Activated CD8-positive, alpha-beta memory T cell treated with anti-CD3 and anti-CD28 coated beads, Interleukin-2, amount 50 U/mL, for 1 hour (primary cell): ENCODE measurements around the gene SH3PXD2A.
"Not testable (repeated sequence)": the region's sequence is repeated elsewhere in the genome, so short reads cannot be mapped to it uniquely, and the experiment has no call there.

Experiments used
- DNase-seq: peaks from one replicate; pipeline ENCODE4 v3.0.0-alpha.2; 2020; ENCODE audit errors: extremely low read depth

The SH3PXD2A gene

GRCh38 chr10:103849212-103849877, 6.0 kb downstream of the SH3PXD2A start:
- DNase-seq: no peak

- no peak for DNase-seq
Observed at GRCh38 chr10:103847909-103848468, 7.4 kb downstream of the SH3PXD2A start.

GRCh38 chr10:103847346-103847745, 8.0 kb downstream of the SH3PXD2A start:
- no peak for DNase-seq

- DNase-seq: no peak
Observed at GRCh38 chr10:103845972-103846371, 9.4 kb downstream of the SH3PXD2A start.

GRCh38 chr10:103845346-103845745, 10.0 kb downstream of the SH3PXD2A start:
- not testable (repeated sequence) for DNase-seq

GRCh38 chr10:103843854-103844570, 11.4 kb downstream of the SH3PXD2A start:
- DNase-seq: no peak

GRCh38 chr10:103843045-103843444, 12.3 kb downstream of the SH3PXD2A start:
- DNase-seq: no peak

GRCh38 chr10:103842605-103843004, 12.8 kb downstream of the SH3PXD2A start:
- no peak for DNase-seq

- no peak for DNase-seq
Observed at GRCh38 chr10:103841519-103841918, 13.9 kb downstream of the SH3PXD2A start.

GRCh38 chr10:103840740-103841070, 14.7 kb downstream of the SH3PXD2A start:
- DNase-seq: no peak

- DNase-seq: no peak
Observed at GRCh38 chr10:103839872-103840739, 15.3 kb downstream of the SH3PXD2A start.

GRCh38 chr10:103839519-103839871, 15.9 kb downstream of the SH3PXD2A start:
- no peak for DNase-seq

GRCh38 chr10:103838862-103839518, 16.4 kb downstream of the SH3PXD2A start:
- no peak for DNase-seq

GRCh38 chr10:103838070-103838395, 17.3 kb downstream of the SH3PXD2A start:
- DNase-seq: no peak

- no peak for DNase-seq
Observed at GRCh38 chr10:103837370-103838069, 17.9 kb downstream of the SH3PXD2A start.

- no peak for DNase-seq
Observed at GRCh38 chr10:103836861-103837260, 18.5 kb downstream of the SH3PXD2A start.

- DNase-seq: no peak
Observed at GRCh38 chr10:103836273-103836672, 19.1 kb downstream of the SH3PXD2A start.

GRCh38 chr10:103835096-103836050, 20.0 kb downstream of the SH3PXD2A start:
- DNase-seq: no peak

- no peak for DNase-seq
Observed at GRCh38 chr10:103834436-103835095, 20.8 kb downstream of the SH3PXD2A start.
